Stimulated activated CD4-positive, alpha-beta T cell treated with anti-CD3 and anti-CD28 coated beads, Interleukin-12 subunit alpha, Interleukin-12 subunit beta, amount 100 ng/mL, for 4 hours (primary cell): ENCODE measurements around the gene FLNA.
"Not testable (repeated sequence)": the region's sequence is repeated elsewhere in the genome, so short reads cannot be mapped to it uniquely, and the experiment has no call there.

Experiments used
- DNase-seq: peaks from one replicate; pipeline ENCODE4 v3.0.0-alpha.2; 2020

The FLNA gene

GRCh38 chrX:154355776-154356140, 18.7 kb downstream of the FLNA start:
- no peak for DNase-seq

- DNase-seq, result no peak
Measured at GRCh38 chrX:154355094-154355775, 19.2 kb downstream of the FLNA start.

- no peak for DNase-seq
Measured at GRCh38 chrX:154354516-154354915, 19.9 kb downstream of the FLNA start.

GRCh38 chrX:154354013-154354412, 20.4 kb downstream of the FLNA start:
- no peak for DNase-seq

DNA sequence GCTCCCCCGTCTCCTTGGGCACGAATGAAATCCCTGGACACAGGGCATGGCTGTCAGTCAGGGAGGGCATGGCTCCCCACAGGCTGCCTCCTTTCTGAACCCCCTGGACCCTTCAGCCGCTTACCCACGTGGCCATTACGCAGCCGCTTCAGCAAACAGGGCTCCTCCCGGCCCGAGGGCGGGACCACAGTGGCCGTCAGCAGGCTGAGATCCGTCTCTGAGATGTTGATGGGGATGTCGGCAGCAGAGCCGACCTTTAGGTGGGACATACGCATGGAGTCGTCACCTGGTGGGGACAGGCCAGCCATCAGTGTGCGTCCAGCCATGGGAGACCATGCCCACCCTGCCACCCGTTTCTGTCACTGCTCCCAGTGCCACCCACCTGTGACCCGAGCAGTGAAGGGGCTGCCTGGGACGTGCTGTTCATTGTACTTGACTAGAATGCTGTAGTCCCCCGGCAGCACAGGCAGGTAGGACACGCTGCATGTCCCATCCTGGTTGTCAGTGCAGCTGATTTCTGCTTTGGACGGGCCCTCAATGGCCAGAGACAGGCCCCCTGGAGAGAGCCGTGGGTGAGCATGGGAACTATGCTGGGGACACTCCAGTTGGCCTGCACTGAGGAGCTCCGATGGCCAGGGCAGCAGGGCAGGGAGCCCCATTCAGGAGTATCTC, 21.1 kb downstream of the FLNA start:
- no peak for DNase-seq

GRCh38 chrX:154352466-154352865, 22.0 kb downstream of the FLNA start:
- no peak for DNase-seq

DNA sequence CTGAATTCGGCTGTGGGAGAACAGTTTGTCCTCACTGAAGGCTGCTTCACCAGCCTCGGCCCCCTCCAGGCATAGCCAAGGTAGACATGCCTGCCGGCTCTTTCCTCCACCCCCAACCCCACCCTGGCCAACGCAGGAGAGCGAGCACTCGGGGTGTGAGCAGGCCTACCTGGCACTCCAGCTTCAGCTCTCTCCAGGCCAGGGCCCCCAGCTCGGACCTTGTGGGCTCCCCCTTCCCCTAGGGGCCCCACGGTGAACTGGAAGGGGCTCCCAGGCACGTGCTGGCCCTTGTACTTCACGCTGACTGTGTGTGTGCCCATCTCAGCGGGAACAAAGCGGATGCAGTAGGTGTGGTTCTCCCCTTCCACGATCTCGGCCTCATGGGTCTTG, 22.4 kb downstream of the FLNA start:
- DNase-seq, result no peak

GRCh38 chrX:154351183-154352011, 23.0 kb downstream of the FLNA start:
- no peak for DNase-seq

DNA sequence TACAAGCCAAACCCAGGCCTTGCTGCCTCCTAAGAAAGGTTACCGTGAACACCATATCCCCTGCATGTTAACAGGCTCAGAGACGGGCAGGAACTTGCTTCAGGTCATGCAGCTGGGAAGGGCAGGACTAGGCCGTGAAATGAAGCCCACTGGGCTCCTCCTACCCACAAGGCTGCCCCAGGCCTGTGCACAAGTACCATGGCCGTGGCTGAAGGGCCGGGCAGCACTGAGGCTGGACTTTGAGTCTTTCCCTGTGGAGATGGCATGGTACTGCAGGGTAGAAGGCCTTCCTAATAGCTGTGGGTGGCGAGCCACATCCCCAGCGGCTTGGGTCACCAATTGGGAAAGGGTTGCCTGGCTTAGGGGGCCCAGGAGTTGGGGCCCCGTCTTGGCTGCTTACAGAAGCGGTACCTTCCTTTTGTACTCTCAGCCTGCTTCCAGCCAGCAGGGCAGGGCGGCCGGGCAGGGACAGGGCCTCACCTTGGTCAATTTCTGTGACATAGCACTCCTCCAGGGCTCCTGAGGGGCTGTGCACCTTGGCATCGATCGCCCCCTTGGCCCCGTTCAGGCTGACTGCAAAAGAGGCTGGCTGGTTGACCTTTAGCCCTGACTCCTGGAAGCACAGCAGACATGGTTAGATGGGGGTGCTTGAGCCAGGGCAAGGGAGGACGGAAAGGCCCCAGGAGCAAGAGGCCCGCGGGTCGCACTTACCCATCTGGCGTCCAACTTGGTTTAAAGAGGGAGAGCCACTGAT, 23.8 kb downstream of the FLNA start:
- DNase-seq, result no peak

- no peak for DNase-seq
Measured at GRCh38 chrX:154349979-154350378, 24.5 kb downstream of the FLNA start.

- no peak for DNase-seq
Measured at GRCh38 chrX:154349359-154349935, 25.0 kb downstream of the FLNA start.

GRCh38 chrX:154348646-154349358, 25.6 kb downstream of the FLNA start:
- DNase-seq, result no peak

GRCh38 chrX:154348114-154348531, 26.3 kb downstream of the FLNA start:
- no peak for DNase-seq

GRCh38 chrX:154343620-154344019, 30.8 kb downstream of the FLNA start:
- not testable (repeated sequence) for DNase-seq

DNA sequence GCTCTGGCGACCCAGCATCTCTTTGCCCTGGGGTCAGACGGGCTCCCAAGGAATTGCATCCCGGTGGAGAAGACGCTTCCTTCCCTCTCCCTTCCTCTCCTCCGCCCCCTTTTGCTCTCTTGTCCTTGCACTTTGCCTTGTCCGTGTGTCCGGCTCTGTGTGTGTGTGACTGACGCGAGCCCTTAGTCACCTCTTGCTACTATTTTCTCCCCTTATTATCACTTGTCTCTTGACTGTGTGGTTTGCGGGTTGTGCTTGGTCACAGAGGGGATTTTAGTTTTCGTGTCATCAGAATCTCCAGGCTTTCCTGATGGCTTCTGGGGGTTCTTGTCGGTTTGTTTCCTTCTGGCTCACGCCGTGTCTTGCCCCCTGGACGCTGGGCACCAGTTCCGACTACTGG, 31.4 kb downstream of the FLNA start:
- not testable (repeated sequence) for DNase-seq

DNA sequence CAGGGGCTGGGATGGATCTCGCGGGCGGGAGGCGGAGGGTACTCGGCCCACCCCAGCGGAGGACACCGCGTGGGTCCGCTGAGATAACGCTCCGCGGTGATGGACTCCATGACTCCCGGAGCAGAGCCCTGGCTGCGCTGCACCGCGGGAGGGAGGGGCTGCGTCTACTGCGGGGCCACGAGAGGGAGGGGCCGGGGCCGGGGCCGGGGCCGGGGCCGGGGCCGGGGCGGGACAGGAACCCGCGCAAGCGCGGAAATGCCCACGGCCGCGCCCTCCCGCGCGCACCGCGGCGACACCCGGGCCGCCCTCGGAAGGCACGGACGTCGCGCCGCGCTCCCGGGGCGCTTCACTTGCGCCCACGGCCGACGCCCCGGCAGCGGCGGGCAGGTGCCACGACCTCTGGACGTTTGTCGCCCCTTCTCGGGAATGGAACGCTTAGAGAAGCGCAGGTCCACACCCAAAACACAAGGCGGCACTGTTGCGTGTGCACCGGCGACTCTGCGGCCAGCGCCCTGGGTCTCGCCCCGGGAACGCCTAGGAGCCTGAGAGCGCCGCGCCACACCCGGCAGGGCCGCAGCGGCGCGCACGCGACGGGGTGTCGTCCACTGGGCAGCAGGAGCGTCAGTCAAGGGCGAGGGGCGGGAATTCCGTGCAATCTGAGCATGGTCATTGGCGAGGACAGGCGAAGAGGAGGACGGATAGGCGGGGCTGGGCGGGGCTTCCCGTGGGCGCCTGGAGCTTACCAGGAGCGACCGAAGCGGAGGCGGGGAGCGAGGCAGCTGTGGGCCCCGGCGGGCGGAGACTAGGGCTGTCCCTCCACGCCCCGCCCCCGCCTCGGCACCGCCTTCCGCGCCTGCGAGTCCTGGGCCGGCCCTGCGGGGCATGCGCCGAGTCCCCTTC, 32.8 kb downstream of the FLNA start:
- not testable (repeated sequence) for DNase-seq

DNA sequence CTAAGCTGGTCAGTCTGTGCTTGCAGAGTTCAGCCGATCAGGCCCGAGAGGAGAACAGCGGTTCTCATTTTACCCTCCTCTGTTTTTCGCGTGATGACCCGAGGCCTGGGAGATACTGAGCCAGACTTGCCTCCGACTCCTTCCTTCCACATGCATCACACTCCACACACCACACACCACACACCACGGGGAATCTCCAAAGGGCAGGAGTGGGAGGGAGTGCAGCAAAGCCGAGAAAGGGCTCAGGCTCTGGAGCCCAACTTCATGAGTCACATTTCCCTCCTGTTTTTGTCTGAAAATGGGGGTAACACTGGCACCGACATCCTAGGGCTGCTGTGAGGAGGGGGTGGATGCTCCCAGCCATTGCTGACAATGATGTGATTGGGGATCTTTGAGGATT, 39.9 kb downstream of the FLNA start:
- DNase-seq, result no peak

- DNase-seq, result no peak
Measured at GRCh38 chrX:154333837-154334271, 40.6 kb downstream of the FLNA start.

GRCh38 chrX:154333116-154333515, 41.3 kb downstream of the FLNA start:
- no peak for DNase-seq

GRCh38 chrX:154332561-154332960, 41.9 kb downstream of the FLNA start:
- DNase-seq, result no peak

DNA sequence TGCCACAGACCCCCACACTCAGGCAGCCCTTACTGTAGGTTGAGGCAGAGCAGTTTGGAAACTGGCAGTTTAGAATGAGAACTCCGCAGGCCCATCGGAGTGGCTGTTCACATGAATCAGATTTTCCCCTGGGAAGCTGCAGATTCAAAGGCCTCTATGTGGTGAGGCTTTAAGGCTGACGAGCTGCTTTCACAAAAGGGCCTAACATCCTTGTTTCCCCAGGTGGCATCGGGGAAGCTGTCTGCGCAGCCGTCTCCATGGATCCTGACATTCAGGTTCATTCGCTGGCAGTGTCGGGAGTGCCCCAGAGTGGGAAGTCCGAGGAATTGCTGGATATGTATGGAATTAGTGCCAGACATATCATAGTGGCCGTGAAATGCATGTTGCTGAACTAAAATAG, 45.1 kb downstream of the FLNA start:
- no peak for DNase-seq
